Left hindlimb (tissue), 1 donor: ENCODE measurements around the gene RBBP8NL.

ENCODE experiments used
- DNase-seq: peaks from one replicate; pipeline ENCODE4 v3.0.0-alpha.2; 2018

The RBBP8NL gene

GRCh38 chr20:62418709-62419487, 8.4 kb downstream of the RBBP8NL start:
- DNase-seq: no peak

- DNase-seq: no peak
These were observed 9.2 kb downstream of the RBBP8NL start for GRCh38 chr20:62417981-62418708.

- no peak for DNase-seq
These were observed 10.4 kb downstream of the RBBP8NL start for GRCh38 chr20:62416651-62417637.

GRCh38 chr20:62415354-62416111, 11.8 kb downstream of the RBBP8NL start:
- no peak for DNase-seq

- DNase-seq: no peak
These were observed 13.3 kb downstream of the RBBP8NL start for GRCh38 chr20:62413896-62414481.

GRCh38 chr20:62413025-62413570, 14.2 kb downstream of the RBBP8NL start:
- no peak for DNase-seq

- no peak for DNase-seq
These were observed 14.9 kb downstream of the RBBP8NL start for GRCh38 chr20:62412194-62413024.

GRCh38 chr20:62411479-62412193, 15.7 kb downstream of the RBBP8NL start:
- no peak for DNase-seq

- no peak for DNase-seq
These were observed 16.4 kb downstream of the RBBP8NL start for GRCh38 chr20:62410746-62411478.

GRCh38 chr20:62409931-62410745, 17.2 kb downstream of the RBBP8NL start:
- DNase-seq: no peak

GRCh38 chr20:62409086-62409853, 18.1 kb downstream of the RBBP8NL start:
- no peak for DNase-seq

GRCh38 chr20:62408640-62409039, 18.7 kb downstream of the RBBP8NL start:
- DNase-seq: no peak

- no peak for DNase-seq
These were observed 19.3 kb downstream of the RBBP8NL start for GRCh38 chr20:62408055-62408454.

- DNase-seq: peak; percentile 95
These were observed 19.9 kb downstream of the RBBP8NL start, which contains the start of gene CABLES2 for GRCh38 chr20:62407221-62407992. Gene CABLES2, minus strand, starts transcription at chr20:62407285. Its CDS starts 9 bp downstream, at chr20:62407276.

GRCh38 chr20:62406635-62407176, 20.6 kb downstream of the RBBP8NL start:
- no peak for DNase-seq

GRCh38 chr20:62405981-62406513, 21.3 kb downstream of the RBBP8NL start:
- DNase-seq: no peak
